C4-2B (cell line): ENCODE data around the gene LSAMP.

Experiments used
- CTCF ChIP-seq: fragments of 450-650 bp; conservative IDR thresholded peaks from 2 replicates; pipeline ENCODE4 v1.5.1; 2017; ENCODE audit warnings: mild to moderate bottlenecking
- ZFX ChIP-seq: fragments of 450-650 bp; IDR thresholded peaks from 2 replicates; pipeline ENCODE4 v1.6.1; 2017

GRCh38 chr3:116280130-116280740 lies 165.1 kb downstream of the LSAMP start:
- no peak for TF ChIP-seq CTCF
- TF ChIP-seq ZFX = no peak
